H9 (cell line): ENCODE results near the gene FAM193A. TPM values are rescaled to one million over a fixed set of nuclear protein-coding genes. Genes with fewer than 3 reads are reported as not detected.

ENCODE experiments used
- DNase-seq: peaks from one replicate; pipeline ENCODE4 v3.0.0-alpha.2; 2017
- H2AFZ ChIP-seq: one replicate; pipeline ENCODE4 v1.6.1; 2013; ENCODE audit warnings: mild to moderate bottlenecking, low read length, control low read depth, moderate library complexity
- H2AK5ac ChIP-seq: 2 replicates; pipeline ENCODE4 v1.6.1; 2013; ENCODE audit warnings: low read length, control low read depth, mixed read lengths; ENCODE audit not compliant: insufficient read length
- H2BK120ac ChIP-seq: one replicate; pipeline ENCODE4 v1.6.1; 2013; ENCODE audit warnings: low read depth, mild to moderate bottlenecking, low read length, control low read depth, inconsistent platforms; ENCODE audit not compliant: poor library complexity, severe bottlenecking
- H2BK12ac ChIP-seq: 2 replicates; pipeline ENCODE4 v1.6.1; 2013; ENCODE audit warnings: low read length, control low read depth, mixed read lengths, low read depth; ENCODE audit not compliant: insufficient read length
- H2BK15ac ChIP-seq: 2 replicates; pipeline ENCODE4 v1.6.1; 2013; ENCODE audit warnings: low read depth, low read length, control low read depth
- H2BK20ac ChIP-seq: one replicate; pipeline ENCODE4 v1.6.1; 2013; ENCODE audit warnings: low read depth, mild to moderate bottlenecking, low read length, control low read depth, inconsistent platforms; ENCODE audit not compliant: poor library complexity, severe bottlenecking
- H2BK5ac ChIP-seq: 2 replicates; pipeline ENCODE4 v1.6.1; 2013; ENCODE audit warnings: low read length, control low read depth, mixed read lengths; ENCODE audit not compliant: insufficient read length
- H3K14ac ChIP-seq: 2 replicates; pipeline ENCODE4 v1.6.1; 2013; ENCODE audit warnings: low read length, control low read depth; ENCODE audit not compliant: insufficient read depth
- H3K18ac ChIP-seq: 2 replicates; pipeline ENCODE4 v1.6.1; 2013; ENCODE audit warnings: low read depth, mild to moderate bottlenecking, mixed read lengths, low read length, control low read depth; ENCODE audit not compliant: insufficient read length
- H3K23ac ChIP-seq: 2 replicates; pipeline ENCODE4 v1.6.1; 2013; ENCODE audit warnings: low read length, control low read depth, mixed read lengths, low read depth; ENCODE audit not compliant: insufficient read length
- H3K23me2 ChIP-seq: 2 replicates; pipeline ENCODE4 v1.6.1; 2013; ENCODE audit warnings: low read depth, mild to moderate bottlenecking, mixed read lengths, low read length, control low read depth; ENCODE audit not compliant: insufficient read length, poor library complexity, severe bottlenecking
- H3K27ac ChIP-seq: 2 replicates; pipeline ENCODE4 v1.5.1; 2013; ENCODE audit warnings: low read length, control low read depth, mixed read lengths, low read depth; ENCODE audit not compliant: insufficient read length
- H3K27me3 ChIP-seq: 2 replicates; pipeline ENCODE4 v1.6.1; 2013; ENCODE audit warnings: low read length, control low read depth, inconsistent platforms; ENCODE audit not compliant: insufficient read depth
- H3K4ac ChIP-seq: 2 replicates; pipeline ENCODE4 v1.6.1; 2013; ENCODE audit warnings: low read depth, mild to moderate bottlenecking, control low read depth, inconsistent platforms, low read length, moderate library complexity
- H3K4me1 ChIP-seq: 2 replicates; pipeline ENCODE4 v1.6.1; 2013; ENCODE audit warnings: low read length, control low read depth, inconsistent platforms; ENCODE audit not compliant: insufficient read depth
- H3K4me2 ChIP-seq: 2 replicates; pipeline ENCODE4 v1.6.1; 2013; ENCODE audit warnings: low read length, control low read depth, mixed read lengths; ENCODE audit not compliant: insufficient read length, insufficient read depth
- H3K56ac ChIP-seq: 2 replicates; pipeline ENCODE4 v1.6.1; 2013; ENCODE audit warnings: low read depth, mild to moderate bottlenecking, mixed read lengths, low read length, control low read depth; ENCODE audit not compliant: insufficient read length
- H3K79me1 ChIP-seq: 2 replicates; pipeline ENCODE4 v1.6.1; 2013; ENCODE audit warnings: low read depth, mild to moderate bottlenecking, moderate library complexity, low read length, control low read depth, inconsistent platforms; ENCODE audit not compliant: insufficient read depth, poor library complexity, severe bottlenecking
- H3K79me2 ChIP-seq: 2 replicates; pipeline ENCODE4 v1.6.1; 2013; ENCODE audit warnings: low read length, control low read depth, inconsistent platforms; ENCODE audit not compliant: insufficient read depth
- H3K9ac ChIP-seq: 2 replicates; pipeline ENCODE4 v1.6.1; 2013; ENCODE audit warnings: low read length, control low read depth, mixed read lengths; ENCODE audit not compliant: insufficient read length; ENCODE audit errors: extremely low read depth
- H3K9me3 ChIP-seq: one replicate; pipeline ENCODE4 v1.6.1; 2013; ENCODE audit warnings: low read depth, low read length, inconsistent platforms; ENCODE audit not compliant: control insufficient read depth
- H3T11ph ChIP-seq: one replicate; pipeline ENCODE4 v1.6.1; 2013; ENCODE audit warnings: mild to moderate bottlenecking, low read length, control low read depth, inconsistent platforms
- H4K20me1 ChIP-seq: one replicate; pipeline ENCODE4 v1.6.1; 2013; ENCODE audit not compliant: control insufficient read depth, insufficient read length, insufficient read depth
- H4K5ac ChIP-seq: 2 replicates; pipeline ENCODE4 v1.6.1; 2013; ENCODE audit warnings: low read depth, mild to moderate bottlenecking, mixed read lengths, low read length, control low read depth; ENCODE audit not compliant: insufficient read length
- H4K8ac ChIP-seq: replicated peaks from 2 replicates; pipeline ENCODE4 v1.6.1; 2013; ENCODE audit warnings: low read length, control low read depth, mixed read lengths, low read depth; ENCODE audit not compliant: insufficient read length
- H4K91ac ChIP-seq: 2 replicates; pipeline ENCODE4 v1.6.1; 2013; ENCODE audit warnings: low read depth, mild to moderate bottlenecking, moderate library complexity, mixed read lengths, low read length, control low read depth; ENCODE audit not compliant: insufficient read length
- H3K27ac Mint-ChIP-seq, 3 experiments: 2 replicates in 2 of 3; 3 replicates in 1 of 3; pipeline ENCODE4 v1.8.0; 2020 to 2021; ENCODE audit warnings: mixed read lengths in 3 of 3, mild to moderate bottlenecking in 1 of 3, moderate library complexity in 1 of 3
- H3K27me3 Mint-ChIP-seq: 2 replicates; pipeline ENCODE4 v1.8.0; 2021; ENCODE audit warnings: low read depth, mild to moderate bottlenecking, moderate library complexity, mixed read lengths
- H3K36me3 Mint-ChIP-seq, 3 experiments: 2 replicates in 2 of 3; 3 replicates in 1 of 3; pipeline ENCODE4 v1.8.0; 2020 to 2021; ENCODE audit warnings: low read depth in 3 of 3, mixed read lengths in 3 of 3; ENCODE audit not compliant: insufficient read depth in 1 of 3
- H3K4me1 Mint-ChIP-seq, 2 experiments: 2 replicates each; pipeline ENCODE4 v1.8.0; 2020; ENCODE audit warnings: mixed read lengths in 2 of 2
- H3K4me3 Mint-ChIP-seq, 2 experiments: 2 replicates in 1 of 2; 3 replicates in 1 of 2; pipeline ENCODE4 v1.8.0; 2020 to 2021; ENCODE audit warnings: mild to moderate bottlenecking in 2 of 2, mixed read lengths in 2 of 2, moderate library complexity in 1 of 2
- H3K9me3 Mint-ChIP-seq, 2 experiments: 2 replicates in 1 of 2; 3 replicates in 1 of 2; pipeline ENCODE4 v1.8.0; 2020; ENCODE audit warnings: mild to moderate bottlenecking in 2 of 2, mixed read lengths in 2 of 2, moderate library complexity in 1 of 2
- CTCF ChIP-seq: fragments of 200-600 bp; sonication (generic); conservative IDR thresholded peaks from 3 replicates; pipeline ENCODE4 v1.8.0; 2021; ENCODE audit warnings: antibody characterized with exemption, mild to moderate bottlenecking
- WGBS: extraction: QIAGEN DNeasy Blood & Tissue Kit; methylation state at CpG from one replicate; pipeline ENCODE4 v1.1.7; 2013; ENCODE audit warnings: missing lambda C conversion rate, low lambda C conversion rate, mixed read lengths; ENCODE audit not compliant: insufficient read length; ENCODE audit errors: extremely low coverage; 5-methylcytosine and 5-hydroxymethylcytosine counted together
- total RNA-seq: library from RNA; stranded (reverse); gene quantifications from 2 replicates; pipeline ENCODE4 v1.2.1, GENCODE V29; 2021

Gene FAM193A
- total RNA-seq, 1 experiment from 2014 or later, result 36.9 TPM

- no peak overlapping the region for H3K18ac ChIP-seq
- no peaks in the 10 kb centered on the region for H3K4me1 ChIP-seq
- Mint-ChIP-seq H3K9me3 (no peaks in the 10 kb centered on the region), H3K4me1 (no peaks in the 10 kb centered on the region), H3K27me3 (no peaks in the 10 kb centered on the region), H3K36me3 (peaks cover 25 to 58% (median 51%) of the 10 kb centered on the region in 3 experiments; a peak in 6 of 7 replicates), H3K4me3 (no peak overlapping the region), H3K27ac (no peak overlapping the region; a peak in 1 of 7 replicates)
- WGBS, result no CpG with 5 or more reads among the region's 21 CpGs
- no peak for DNase-seq
- H3K27me3 ChIP-seq, result no peaks in the 10 kb centered on the region
- H3K9ac ChIP-seq, result no peak overlapping the region
- H2BK120ac ChIP-seq, result no peak overlapping the region
- no peaks in the 10 kb centered on the region for H4K20me1 ChIP-seq
- H3K23ac ChIP-seq, result no peak overlapping the region
- no peak for TF ChIP-seq CTCF
- H3K9me3 ChIP-seq, result no peaks in the 10 kb centered on the region
- H4K91ac ChIP-seq, result no peak overlapping the region
- no peak overlapping the region for H4K5ac ChIP-seq
- no peak overlapping the region for H2BK20ac ChIP-seq
- 0 out of 2 replicates have a peak, but pooled peaks cover 2% of the 10 kb centered on the region for H3K79me2 ChIP-seq
- no peak overlapping the region for H3K56ac ChIP-seq
- no peak overlapping the region for H2AK5ac ChIP-seq
- H3K79me1 ChIP-seq, result peaks cover 4% of the 10 kb centered on the region
- no peak overlapping the region for H2BK15ac ChIP-seq
- no peak overlapping the region for H4K8ac ChIP-seq
- no peak overlapping the region for H3K4ac ChIP-seq
- H3T11ph ChIP-seq, result no peak overlapping the region
- H2BK5ac ChIP-seq, result no peak overlapping the region
- no peak overlapping the region for H3K4me2 ChIP-seq
- no peak overlapping the region for H3K14ac ChIP-seq
- no peaks in the 10 kb centered on the region for H3K23me2 ChIP-seq
- no peak overlapping the region for H2AFZ ChIP-seq
- H2BK12ac ChIP-seq, result no peak overlapping the region
- H3K27ac ChIP-seq, result no peak overlapping the region
Observed at GRCh38 chr4:2745981-2746806, 209.7 kb downstream of the FAM193A start.
